ENCODE data around the gene ADAP1. TPM values are rescaled to one million over a fixed set of nuclear protein-coding genes. Genes with fewer than 3 reads are reported as not detected.
A peak's percentile ranks its signal among the peaks of the same experiment; 100 is the strongest.

The ADAP1 gene
- total and polyA plus RNA-seq, 2 of the 13 experiments (the other 11 are each of a cell fraction or from before 2014, with no cell fraction given) = 10.5 to 24.6 TPM

GRCh38 chr7:990352-990932 is 36.0 kb upstream of the ADAP1 start (continued):
- TF ChIP-seq GATAD1 (CRISPR knock-in tag; IDR thresholded peaks at IDR 0.05) (no peak), E2F1 (CRISPR knock-in tag; IDR thresholded peaks at IDR 0.05) (no peak), PATZ1 (CRISPR knock-in tag; IDR thresholded peaks at IDR 0.05) (peak; percentile 10; the same call in 1 of the 2 replicates), ELK4 (CRISPR knock-in tag; IDR thresholded peaks at IDR 0.05; ENCODE audit: borderline replicate concordance) (no peak), NFE2 (CRISPR knock-in tag; IDR thresholded peaks at IDR 0.05) (no peak), PREB (CRISPR knock-in tag; IDR thresholded peaks at IDR 0.05) (no peak), RAD51 (IDR thresholded peaks at IDR 0.05; ENCODE audit: borderline replicate concordance) (no peak), ZSCAN20 (CRISPR knock-in tag; IDR thresholded peaks at IDR 0.05; ENCODE audit: borderline replicate concordance) (no peak), ZFP36L1 (CRISPR knock-in tag; IDR thresholded peaks at IDR 0.05) (no peak), ZNF780A (CRISPR knock-in tag; IDR thresholded peaks at IDR 0.05) (no peak), HHEX (CRISPR knock-in tag; IDR thresholded peaks at IDR 0.05) (no peak), ZNF7 (CRISPR knock-in tag; IDR thresholded peaks at IDR 0.05) (no peak), AGO1 (IDR thresholded peaks at IDR 0.05; ENCODE audit: low read depth, low read length, poor library complexity, severe bottlenecking) (peak; percentile 71), TOPORS (CRISPR knock-in tag; IDR thresholded peaks at IDR 0.05) (0 out of 2 replicates have a peak, but pooled peaks have one; percentile 34), SMARCC2 (IDR thresholded peaks at IDR 0.05) (no peak), ZXDC (CRISPR knock-in tag; IDR thresholded peaks at IDR 0.05) (0 out of 2 replicates have a peak, but pooled peaks have one; percentile 11), ZNF124 (CRISPR knock-in tag; IDR thresholded peaks at IDR 0.05) (no peak), ZNF891 (CRISPR knock-in tag; IDR thresholded peaks at IDR 0.05) (0 out of 2 replicates have a peak, but pooled peaks have one; percentile 29), ZNF572 (CRISPR knock-in tag; IDR thresholded peaks at IDR 0.05) (no peak), ZNF382 (CRISPR knock-in tag; IDR thresholded peaks at IDR 0.05; ENCODE audit: borderline replicate concordance) (no peak), SMYD3 (CRISPR knock-in tag; IDR thresholded peaks at IDR 0.05) (no peak)
